GM13976 (cell line): Measurements from ENCODE around the gene FRY.

Experiments used
- DNase-seq: peaks from one replicate; pipeline ENCODE4 v3.0.0; 2012; ENCODE audit warnings: low spot score
- CTCF ChIP-seq: IDR thresholded peaks from 2 replicates; pipeline ENCODE4 v1.5.1; 2012; ENCODE audit warnings: borderline replicate concordance, mild to moderate bottlenecking; ENCODE audit not compliant: insufficient read depth; ENCODE audit errors: extremely low read depth, missing control alignments, control extremely low read depth
- in situ Hi-C: fragments of 300-500 bp; cut with MboI; formaldehyde crosslinking; loops from one replicate; pipeline ENCODE4 v1.12.0; 2022; ENCODE audit warnings: low sequenced_read_pairs, mixed read lengths, inconsistent platforms; ENCODE audit not compliant: unreplicated experiment

FRY gene

GRCh38 chr13:32134241-32135055 lies 102.9 kb downstream of the FRY start:
- DNase-seq = no peak
- no peak for TF ChIP-seq CTCF
- in situ Hi-C loops = no loop called here

GRCh38 chr13:32135056-32135390 lies 103.4 kb downstream of the FRY start:
- in situ Hi-C loops = no loop called here
- DNase-seq = no peak
- no peak for TF ChIP-seq CTCF

- no peak for TF ChIP-seq CTCF
- DNase-seq = no peak
- in situ Hi-C loops = no loop called here
Observed at GRCh38 chr13:32135655-32136054, 104.1 kb downstream of the FRY start.

- in situ Hi-C loops = no loop called here
- DNase-seq = no peak
- no peak for TF ChIP-seq CTCF
Observed at GRCh38 chr13:32136061-32136460, 104.5 kb downstream of the FRY start.

- in situ Hi-C loops = no loop called here
- DNase-seq = no peak
- TF ChIP-seq CTCF = no peak
Observed at GRCh38 chr13:32136716-32137115, 105.1 kb downstream of the FRY start.

GRCh38 chr13:32139251-32139650 lies 107.7 kb downstream of the FRY start:
- no peak for DNase-seq
- TF ChIP-seq CTCF = no peak
- in situ Hi-C loops = no loop called here
